Measurements from ENCODE around the gene NXPH4.

The NXPH4 gene

DNA sequence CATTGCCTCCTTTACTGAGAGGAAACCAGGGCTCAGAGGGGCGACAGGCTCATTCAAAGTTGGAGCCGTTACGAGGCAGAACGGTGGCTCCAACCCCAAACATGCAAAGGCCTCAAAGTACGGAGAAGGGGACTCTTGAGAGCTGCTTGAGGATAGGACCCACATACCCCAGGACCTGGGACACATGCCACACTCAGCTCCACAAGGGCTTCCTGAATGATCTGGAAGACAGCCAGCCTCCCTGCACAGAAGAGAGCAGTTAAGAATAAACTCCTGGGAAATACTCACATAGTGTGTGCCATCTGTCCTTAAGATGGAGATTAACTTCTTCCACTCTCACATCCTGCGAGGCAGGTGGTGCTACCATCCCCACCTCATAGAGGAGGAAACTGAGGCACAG is 26.6 kb upstream of the NXPH4 start:
- TF ChIP-seq, protein P1, sequence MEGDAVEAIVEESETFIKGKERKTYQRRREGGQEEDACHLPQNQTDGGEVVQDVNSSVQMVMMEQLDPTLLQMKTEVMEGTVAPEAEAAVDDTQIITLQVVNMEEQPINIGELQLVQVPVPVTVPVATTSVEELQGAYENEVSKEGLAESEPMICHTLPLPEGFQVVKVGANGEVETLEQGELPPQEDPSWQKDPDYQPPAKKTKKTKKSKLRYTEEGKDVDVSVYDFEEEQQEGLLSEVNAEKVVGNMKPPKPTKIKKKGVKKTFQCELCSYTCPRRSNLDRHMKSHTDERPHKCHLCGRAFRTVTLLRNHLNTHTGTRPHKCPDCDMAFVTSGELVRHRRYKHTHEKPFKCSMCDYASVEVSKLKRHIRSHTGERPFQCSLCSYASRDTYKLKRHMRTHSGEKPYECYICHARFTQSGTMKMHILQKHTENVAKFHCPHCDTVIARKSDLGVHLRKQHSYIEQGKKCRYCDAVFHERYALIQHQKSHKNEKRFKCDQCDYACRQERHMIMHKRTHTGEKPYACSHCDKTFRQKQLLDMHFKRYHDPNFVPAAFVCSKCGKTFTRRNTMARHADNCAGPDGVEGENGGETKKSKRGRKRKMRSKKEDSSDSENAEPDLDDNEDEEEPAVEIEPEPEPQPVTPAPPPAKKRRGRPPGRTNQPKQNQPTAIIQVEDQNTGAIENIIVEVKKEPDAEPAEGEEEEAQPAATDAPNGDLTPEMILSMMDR (conservative IDR thresholded peaks at IDR 0.05; ENCODE audit: low read depth, low read length), result no peak
- no peak for DNase-seq (ENCODE audit: low read depth)
- H3K4me3 ChIP-seq (ENCODE audit: low read length), result no peak overlapping the region

DNA sequence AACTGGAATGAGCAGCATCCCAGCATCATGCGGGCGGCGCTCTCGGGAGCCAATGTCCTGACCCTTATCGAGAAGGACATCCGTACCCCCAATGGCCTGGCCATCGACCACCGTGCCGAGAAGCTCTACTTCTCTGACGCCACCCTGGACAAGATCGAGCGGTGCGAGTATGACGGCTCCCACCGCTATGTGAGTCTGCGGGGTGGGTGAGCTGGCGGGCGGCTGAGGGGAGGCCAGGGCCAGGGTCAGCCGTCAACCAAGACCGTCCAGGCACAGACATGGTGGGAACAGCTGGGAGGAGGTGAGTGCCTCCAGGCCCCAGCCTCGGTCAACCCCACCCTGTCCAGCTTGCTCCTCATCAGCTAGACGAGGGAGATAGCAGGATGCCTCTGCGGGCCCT is 25.8 kb upstream of the NXPH4 start:
- H3K4me3 ChIP-seq (ENCODE audit: low read length), result no peak overlapping the region
- TF ChIP-seq, protein P1 (conservative IDR thresholded peaks at IDR 0.05; ENCODE audit: low read depth, low read length), result no peak

DNA sequence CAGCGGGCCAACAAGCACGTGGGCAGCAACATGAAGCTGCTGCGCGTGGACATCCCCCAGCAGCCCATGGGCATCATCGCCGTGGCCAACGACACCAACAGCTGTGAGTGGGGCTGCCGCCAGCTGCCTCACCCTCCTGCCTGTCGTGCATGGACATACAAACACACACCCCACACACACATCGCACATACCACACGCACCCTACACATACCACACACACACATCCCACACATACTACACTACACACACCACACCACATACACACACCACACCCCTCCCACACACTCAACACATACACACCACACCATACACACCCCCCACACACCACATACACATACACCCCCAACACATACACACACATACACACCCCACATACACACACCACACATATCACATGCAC is 25.2 kb upstream of the NXPH4 start:
- no peak for DNase-seq (ENCODE audit: low read depth)
- TF ChIP-seq, protein P1 (conservative IDR thresholded peaks at IDR 0.05; ENCODE audit: low read depth, low read length), result no peak
- H3K4me3 ChIP-seq (ENCODE audit: low read length), result no peak overlapping the region

More for the DNA sequence above, 25.8 kb upstream of the NXPH4 start:
- no peak for DNase-seq (ENCODE audit: low read depth)

DNA sequence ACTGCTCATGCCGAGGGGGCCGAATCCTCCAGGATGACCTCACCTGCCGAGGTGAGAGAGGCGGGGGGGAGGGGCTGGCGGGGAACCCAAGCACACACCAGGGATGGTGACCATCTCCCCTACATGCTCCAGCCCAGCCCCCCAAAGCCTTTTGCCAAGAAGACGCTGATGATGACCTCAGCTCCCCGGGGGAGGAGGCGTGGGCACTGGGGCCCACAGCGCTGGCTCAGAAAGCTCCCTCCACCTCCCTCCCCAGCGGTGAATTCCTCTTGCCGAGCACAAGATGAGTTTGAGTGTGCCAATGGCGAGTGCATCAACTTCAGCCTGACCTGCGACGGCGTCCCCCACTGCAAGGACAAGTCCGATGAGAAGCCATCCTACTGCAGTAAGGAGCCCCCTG is 23.7 kb upstream of the NXPH4 start:
- no peak overlapping the region for H3K4me3 ChIP-seq (ENCODE audit: low read length)
- TF ChIP-seq, protein P1 (conservative IDR thresholded peaks at IDR 0.05; ENCODE audit: low read depth, low read length), result no peak
- DNase-seq (ENCODE audit: low read depth), result no peak

DNA sequence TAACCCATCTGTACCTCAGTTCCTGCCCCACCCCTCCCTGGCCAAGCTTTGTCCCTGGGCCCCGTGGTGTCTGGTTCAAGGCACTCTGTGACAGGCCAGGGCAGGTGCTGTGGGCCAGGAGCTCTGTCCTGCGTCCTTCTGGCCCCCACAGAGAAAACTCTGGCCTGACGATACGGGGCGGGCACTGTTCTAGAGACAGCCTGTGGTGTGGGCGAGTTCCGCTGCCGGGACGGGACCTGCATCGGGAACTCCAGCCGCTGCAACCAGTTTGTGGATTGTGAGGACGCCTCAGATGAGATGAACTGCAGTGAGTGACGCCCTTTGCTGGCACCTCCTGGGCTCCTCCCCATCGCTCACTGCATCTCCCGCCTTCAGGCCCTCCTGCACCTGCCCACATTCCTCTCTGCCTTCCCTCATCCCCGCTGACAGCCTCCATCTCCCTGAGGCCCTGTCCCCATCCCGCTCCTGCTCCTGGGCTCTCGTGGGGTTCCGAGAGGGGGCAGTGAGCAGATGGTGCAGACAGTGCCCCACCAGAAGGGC is 22.8 kb upstream of the NXPH4 start:
- no peak overlapping the region for H3K4me3 ChIP-seq (ENCODE audit: low read length)
- TF ChIP-seq, protein P1 (conservative IDR thresholded peaks at IDR 0.05; ENCODE audit: low read depth, low read length), result no peak
- no peak for DNase-seq (ENCODE audit: low read depth)

DNA sequence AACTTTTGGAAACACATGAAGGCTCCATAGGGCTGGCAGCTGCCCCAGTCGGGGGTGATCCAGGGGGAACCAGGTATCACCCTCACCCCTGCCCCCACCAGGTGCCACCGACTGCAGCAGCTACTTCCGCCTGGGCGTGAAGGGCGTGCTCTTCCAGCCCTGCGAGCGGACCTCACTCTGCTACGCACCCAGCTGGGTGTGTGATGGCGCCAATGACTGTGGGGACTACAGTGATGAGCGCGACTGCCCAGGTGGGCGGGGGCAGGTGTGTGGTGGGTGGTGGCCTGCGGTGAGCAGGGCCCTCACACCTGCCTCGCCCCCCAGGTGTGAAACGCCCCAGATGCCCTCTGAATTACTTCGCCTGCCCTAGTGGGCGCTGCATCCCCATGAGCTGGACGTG is 22.3 kb upstream of the NXPH4 start:
- no peak for DNase-seq (ENCODE audit: low read depth)
- H3K4me3 ChIP-seq (ENCODE audit: low read length), result no peak overlapping the region
- TF ChIP-seq, protein P1 (conservative IDR thresholded peaks at IDR 0.05; ENCODE audit: low read depth, low read length), result no peak

DNA sequence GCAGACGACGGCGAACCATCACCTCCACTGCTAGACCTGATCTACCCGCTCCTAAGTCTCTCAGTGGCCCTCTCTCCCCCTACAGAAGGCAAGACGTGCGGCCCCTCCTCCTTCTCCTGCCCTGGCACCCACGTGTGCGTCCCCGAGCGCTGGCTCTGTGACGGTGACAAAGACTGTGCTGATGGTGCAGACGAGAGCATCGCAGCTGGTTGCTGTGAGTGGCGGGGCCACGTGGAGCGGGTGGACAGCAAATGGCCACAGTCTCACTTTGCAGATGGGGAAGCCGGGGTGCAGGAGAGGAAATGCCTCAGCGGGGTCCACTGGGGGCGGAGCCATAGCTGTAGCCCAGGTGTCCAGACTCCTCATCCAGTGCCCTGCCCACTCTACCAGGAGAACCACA is 21.4 kb upstream of the NXPH4 start:
- H3K4me3 ChIP-seq (ENCODE audit: low read length), result no peak overlapping the region
- DNase-seq (ENCODE audit: low read depth), result no peak
- TF ChIP-seq, protein P1 (conservative IDR thresholded peaks at IDR 0.05; ENCODE audit: low read depth, low read length), result no peak
